Ishikawa (cell line): ENCODE data around the gene HEYL.

ENCODE experiments used
- CEBPB ChIP-seq: IDR thresholded peaks from 2 replicates; pipeline ENCODE4 v1.6.1; 2012
- EGR1 ChIP-seq: IDR thresholded peaks from 2 replicates; pipeline ENCODE4 v1.6.1; 2012
- EP300 ChIP-seq: IDR thresholded peaks from 2 replicates; pipeline ENCODE4 v1.6.1; 2012; ENCODE audit warnings: borderline replicate concordance
- FOXM1 ChIP-seq: IDR thresholded peaks from 2 replicates; pipeline ENCODE4 v1.6.1; 2012; ENCODE audit warnings: low read depth, borderline replicate concordance
- MAX ChIP-seq: IDR thresholded peaks from 2 replicates; pipeline ENCODE4 v1.6.1; 2012
- NFIC ChIP-seq: IDR thresholded peaks from 2 replicates; pipeline ENCODE4 v1.6.1; 2012
- RAD21 ChIP-seq: IDR thresholded peaks from 2 replicates; pipeline ENCODE4 v1.6.1; 2012; ENCODE audit warnings: low read depth
- REST ChIP-seq: IDR thresholded peaks from 2 replicates; pipeline ENCODE4 v1.6.1; 2012; ENCODE audit warnings: low read depth, mild to moderate bottlenecking
- TAF1 ChIP-seq: IDR thresholded peaks from 2 replicates; pipeline ENCODE4 v1.6.1; 2012; ENCODE audit warnings: low read depth, mild to moderate bottlenecking
- TCF12 ChIP-seq: IDR thresholded peaks from 2 replicates; pipeline ENCODE4 v1.6.1; 2012; ENCODE audit warnings: low read depth
- TEAD4 ChIP-seq: IDR thresholded peaks from 2 replicates; pipeline ENCODE4 v1.6.1; 2012
- USF1 ChIP-seq: IDR thresholded peaks from 2 replicates; pipeline ENCODE4 v1.6.1; 2012
- YY1 ChIP-seq: IDR thresholded peaks from 2 replicates; pipeline ENCODE4 v1.6.1; 2012; ENCODE audit warnings: low read depth
- ZBTB7A ChIP-seq: IDR thresholded peaks from 2 replicates; pipeline ENCODE4 v1.6.1; 2012; ENCODE audit warnings: low read depth

- TF ChIP-seq TEAD4 (no peak), NFIC (no peak), TCF12 (no peak), ZBTB7A (no peak), EGR1 (no peak), RAD21 (no peak), USF1 (no peak), FOXM1 (no peak), MAX (no peak), CEBPB (no peak), TAF1 (no peak), EP300 (no peak), REST (no peak), YY1 (no peak)
These were observed 44.8 kb upstream of the HEYL start for GRCh38 chr1:39684313-39684664.
